IMR-90 (cell line): ENCODE measurements around the gene PRELID1.

ENCODE experiments used
- CTCF ChIP-seq: conservative IDR thresholded peaks from 2 replicates; pipeline ENCODE4 v1.5.1; 2012; ENCODE audit warnings: mild to moderate bottlenecking, low read depth, low read length, improper control_type of control experiment
- FOS ChIP-seq: fragments of 150-350 bp; IDR thresholded peaks from 2 replicates; pipeline ENCODE4 v1.6.1; 2016; ENCODE audit warnings: low read depth, low read length
- MAZ ChIP-seq: IDR thresholded peaks from 2 replicates; pipeline ENCODE4 v1.6.1; 2012; ENCODE audit warnings: low read depth, mild to moderate bottlenecking, low read length, improper control_type of control experiment, moderate library complexity, borderline replicate concordance
- POLR2A ChIP-seq: IDR thresholded peaks from 2 replicates; pipeline ENCODE4 v1.6.1; 2012; ENCODE audit warnings: mild to moderate bottlenecking, low read depth, low read length
- USF2 ChIP-seq: fragments of 150-350 bp; IDR thresholded peaks from 2 replicates; pipeline ENCODE4 v1.6.1; 2017; ENCODE audit warnings: mild to moderate bottlenecking, antibody characterized with exemption, low read length, low read depth

GRCh38 chr5:177350776-177351391 is 47.3 kb downstream of the PRELID1 start:
- TF ChIP-seq POLR2A (no peak), CTCF (no peak), FOS (no peak), USF2 (no peak), MAZ (no peak)
